WTC11 (cell line): ENCODE results near the gene NEK10. TPM values are rescaled to one million over a fixed set of nuclear protein-coding genes. Genes with fewer than 3 reads are reported as not detected.

Source experiments
- ATAC-seq: fragments of 200-7000 bp; cut with Tn5 transposase; 2 replicates; pipeline ENCODE4 v1.10.0; 2021; ENCODE audit warnings: mild to moderate bottlenecking, moderate library complexity
- CTCF ChIA-PET: fragments of 300-600 bp; sonication (Branson Sonifier 250); formaldehyde crosslinking; loops from one replicate; lab custom pipeline; 2021; ENCODE audit warnings: antibody characterized with exemption; lab: Charles Lee
- POLR2A ChIA-PET: fragments of 350-600 bp; sonication (Branson Sonifier 250); formaldehyde crosslinking; loops from one replicate; lab custom pipeline; 2021; ENCODE audit warnings: antibody characterized with exemption; lab: Charles Lee
- DNase-seq: peaks from one replicate; pipeline ENCODE4 v3.0.0; 2021; ENCODE audit warnings: low spot score
- H3K27ac Mint-ChIP-seq: 2 replicates; pipeline ENCODE4 v1.8.0; 2021; ENCODE audit warnings: mixed read lengths
- H3K27me3 Mint-ChIP-seq: 2 replicates; pipeline ENCODE4 v1.8.0; 2021; ENCODE audit warnings: low read depth, mild to moderate bottlenecking, moderate library complexity, mixed read lengths
- H3K36me3 Mint-ChIP-seq: 2 replicates; pipeline ENCODE4 v1.8.0; 2021; ENCODE audit warnings: mixed read lengths
- H3K4me1 Mint-ChIP-seq: 2 replicates; pipeline ENCODE4 v1.8.0; 2022; ENCODE audit warnings: mixed read lengths
- H3K4me3 Mint-ChIP-seq: 2 replicates; pipeline ENCODE4 v1.8.0; 2021; ENCODE audit warnings: mild to moderate bottlenecking, moderate library complexity, mixed read lengths
- H3K9me3 Mint-ChIP-seq: 2 replicates; pipeline ENCODE4 v1.8.0; 2021; ENCODE audit warnings: mixed read lengths
- ATF6 ChIP-seq: sonication (generic); formaldehyde crosslinking; IDR thresholded peaks from 2 replicates; pipeline ENCODE4 v1.8.1; 2023; ENCODE audit warnings: mild to moderate bottlenecking, missing genetic modification reagents
- ELF4 ChIP-seq: sonication (generic); formaldehyde crosslinking; IDR thresholded peaks from 2 replicates; pipeline ENCODE4 v1.8.1; 2022; ENCODE audit warnings: low read depth, mild to moderate bottlenecking, moderate library complexity, missing genetic modification reagents
- GTF2I ChIP-seq: fragments of 250-450 bp; sonication (Bioruptor Pico); conservative IDR thresholded peaks from 2 replicates; pipeline ENCODE4 v1.4.0; 2021; ENCODE audit warnings: mild to moderate bottlenecking
- MLX ChIP-seq: sonication (generic); formaldehyde crosslinking; IDR thresholded peaks from 2 replicates; pipeline ENCODE4 v1.8.1; 2023; ENCODE audit warnings: mild to moderate bottlenecking, missing genetic modification reagents, moderate library complexity
- NFE2L1 ChIP-seq: sonication (generic); formaldehyde crosslinking; IDR thresholded peaks from 2 replicates; pipeline ENCODE4 v1.8.1; 2023; ENCODE audit warnings: missing genetic modification reagents
- OVOL2 ChIP-seq: fragments of 250-450 bp; sonication (Bioruptor Pico); IDR thresholded peaks from 2 replicates; pipeline ENCODE4 v1.9.0; 2021; ENCODE audit warnings: mild to moderate bottlenecking, borderline replicate concordance
- PRRX2 ChIP-seq: fragments of 250-450 bp; sonication (Bioruptor Pico); IDR thresholded peaks from 2 replicates; pipeline ENCODE4 v1.8.0; 2021; ENCODE audit warnings: mild to moderate bottlenecking
- RELA ChIP-seq: sonication (generic); formaldehyde crosslinking; IDR thresholded peaks from 2 replicates; pipeline ENCODE4 v1.8.1; 2022; ENCODE audit warnings: missing genetic modification reagents, mild to moderate bottlenecking, borderline replicate concordance
- TCF7 ChIP-seq: sonication (generic); formaldehyde crosslinking; IDR thresholded peaks from 2 replicates; pipeline ENCODE4 v1.8.0; 2022; ENCODE audit warnings: mild to moderate bottlenecking, low read depth, missing genetic modification reagents, moderate library complexity
- TEAD1 ChIP-seq: sonication (generic); formaldehyde crosslinking; IDR thresholded peaks from 2 replicates; pipeline ENCODE4 v1.8.0; 2022; ENCODE audit warnings: mild to moderate bottlenecking, missing genetic modification reagents
- TP53 ChIP-seq: sonication (generic); formaldehyde crosslinking; IDR thresholded peaks from 2 replicates; pipeline ENCODE4 v1.8.1; 2023; ENCODE audit warnings: mild to moderate bottlenecking, missing genetic modification reagents
- ZBTB21 ChIP-seq: sonication (generic); formaldehyde crosslinking; IDR thresholded peaks from 2 replicates; pipeline ENCODE4 v1.8.1; 2023; ENCODE audit warnings: mild to moderate bottlenecking, missing genetic modification reagents, borderline replicate concordance
- ZNF281 ChIP-seq: sonication (generic); formaldehyde crosslinking; IDR thresholded peaks from 2 replicates; pipeline ENCODE4 v1.8.0; 2023; ENCODE audit warnings: mild to moderate bottlenecking, missing genetic modification reagents
- ZNF423 ChIP-seq: fragments of 250-450 bp; sonication (Bioruptor Pico); IDR thresholded peaks from 2 replicates; pipeline ENCODE4 v2.1.2; 2022; ENCODE audit warnings: mild to moderate bottlenecking, moderate library complexity
- ZNF671 ChIP-seq: fragments of 250-450 bp; sonication (Bioruptor Pico); IDR thresholded peaks from 2 replicates; pipeline ENCODE4 v1.8.0; 2021; ENCODE audit warnings: mild to moderate bottlenecking
- total RNA-seq: library from RNA; stranded (reverse); gene quantifications from 3 replicates; pipeline ENCODE4 v1.2.3, GENCODE V29; 2021
- TF ChIP-seq, protein P1 (sequence below): sonication (generic); formaldehyde crosslinking; IDR thresholded peaks from 2 replicates; pipeline ENCODE4 v1.8.1; 2023; ENCODE audit warnings: mild to moderate bottlenecking, missing genetic modification reagents
- TF ChIP-seq, protein P2 (sequence below): sonication (generic); formaldehyde crosslinking; IDR thresholded peaks from 2 replicates; pipeline ENCODE4 v1.8.1; 2022; ENCODE audit warnings: mild to moderate bottlenecking, missing genetic modification reagents, moderate library complexity, borderline replicate concordance
- TF ChIP-seq, protein P3 (sequence below): fragments of 250-450 bp; sonication (Bioruptor Pico); IDR thresholded peaks from 2 replicates; pipeline ENCODE4 v1.9.0; 2021; ENCODE audit warnings: mild to moderate bottlenecking
- TF ChIP-seq, protein P4 (sequence below): sonication (generic); formaldehyde crosslinking; IDR thresholded peaks from 2 replicates; pipeline ENCODE4 v1.8.1; 2023; ENCODE audit warnings: mild to moderate bottlenecking, moderate library complexity, missing genetic modification reagents
- TF ChIP-seq, protein P5 (sequence below): sonication (generic); formaldehyde crosslinking; IDR thresholded peaks from 2 replicates; pipeline ENCODE4 v1.8.1; 2022; ENCODE audit warnings: low read depth, missing genetic modification reagents, borderline replicate concordance

Gene NEK10
- total RNA-seq, 1 experiment from 2014 or later: 0.37 TPM

GRCh38 chr3:27224197-27224596 is 145.0 kb downstream of the NEK10 start (continued):
- TF ChIP-seq, protein P1, sequence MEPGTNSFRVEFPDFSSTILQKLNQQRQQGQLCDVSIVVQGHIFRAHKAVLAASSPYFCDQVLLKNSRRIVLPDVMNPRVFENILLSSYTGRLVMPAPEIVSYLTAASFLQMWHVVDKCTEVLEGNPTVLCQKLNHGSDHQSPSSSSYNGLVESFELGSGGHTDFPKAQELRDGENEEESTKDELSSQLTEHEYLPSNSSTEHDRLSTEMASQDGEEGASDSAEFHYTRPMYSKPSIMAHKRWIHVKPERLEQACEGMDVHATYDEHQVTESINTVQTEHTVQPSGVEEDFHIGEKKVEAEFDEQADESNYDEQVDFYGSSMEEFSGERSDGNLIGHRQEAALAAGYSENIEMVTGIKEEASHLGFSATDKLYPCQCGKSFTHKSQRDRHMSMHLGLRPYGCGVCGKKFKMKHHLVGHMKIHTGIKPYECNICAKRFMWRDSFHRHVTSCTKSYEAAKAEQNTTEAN (CRISPR knock-in tag): no peak
- TF ChIP-seq TCF7: no peak
- TF ChIP-seq ATF6 (CRISPR knock-in tag): no peak
- TF ChIP-seq TP53 (CRISPR knock-in tag): no peak
- TF ChIP-seq ELF4 (CRISPR knock-in tag): no peak
- TF ChIP-seq GTF2I (CRISPR knock-in tag): no peak
- no peak for TF ChIP-seq MLX (CRISPR knock-in tag)
- TF ChIP-seq OVOL2 (CRISPR knock-in tag): no peak

DNA sequence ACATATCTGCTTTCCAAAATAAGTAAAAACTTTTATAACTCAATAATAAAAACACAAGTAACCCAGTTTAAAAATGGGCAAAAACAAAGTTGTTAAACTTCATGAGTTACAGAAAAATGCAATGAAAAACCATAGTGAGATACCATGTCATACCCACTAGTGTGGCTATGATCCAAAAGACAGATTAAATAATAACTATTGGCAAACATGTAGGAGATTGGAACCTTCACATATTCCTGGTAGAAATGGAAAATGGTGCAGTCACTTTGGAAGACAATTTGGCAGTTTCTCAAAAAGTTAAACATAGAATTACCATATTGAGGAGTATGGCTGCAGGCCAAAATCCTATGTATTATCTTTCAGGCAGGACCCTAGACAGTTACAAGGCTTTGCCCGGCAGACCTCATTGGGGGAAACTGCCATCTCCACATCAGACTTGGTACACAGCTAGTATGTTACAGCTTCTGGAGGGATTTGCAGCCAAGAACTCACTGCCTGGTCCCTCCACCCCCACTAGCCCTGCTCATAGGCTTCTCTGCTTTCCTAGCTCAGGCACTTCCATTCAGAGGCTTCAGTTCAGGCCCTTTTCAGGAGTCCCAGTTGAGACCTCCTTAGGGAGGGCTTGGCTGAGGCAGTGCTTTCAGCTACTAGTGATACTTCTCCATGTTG is 147.8 kb downstream of the NEK10 start:
- TF ChIP-seq ZNF671 (CRISPR knock-in tag) (no peak), NFE2L1 (no peak), TEAD1 (CRISPR knock-in tag) (no peak), ZNF423 (CRISPR knock-in tag) (no peak)
- TF ChIP-seq, protein P2, sequence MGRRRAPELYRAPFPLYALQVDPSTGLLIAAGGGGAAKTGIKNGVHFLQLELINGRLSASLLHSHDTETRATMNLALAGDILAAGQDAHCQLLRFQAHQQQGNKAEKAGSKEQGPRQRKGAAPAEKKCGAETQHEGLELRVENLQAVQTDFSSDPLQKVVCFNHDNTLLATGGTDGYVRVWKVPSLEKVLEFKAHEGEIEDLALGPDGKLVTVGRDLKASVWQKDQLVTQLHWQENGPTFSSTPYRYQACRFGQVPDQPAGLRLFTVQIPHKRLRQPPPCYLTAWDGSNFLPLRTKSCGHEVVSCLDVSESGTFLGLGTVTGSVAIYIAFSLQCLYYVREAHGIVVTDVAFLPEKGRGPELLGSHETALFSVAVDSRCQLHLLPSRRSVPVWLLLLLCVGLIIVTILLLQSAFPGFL: no peak
- TF ChIP-seq, protein P3, sequence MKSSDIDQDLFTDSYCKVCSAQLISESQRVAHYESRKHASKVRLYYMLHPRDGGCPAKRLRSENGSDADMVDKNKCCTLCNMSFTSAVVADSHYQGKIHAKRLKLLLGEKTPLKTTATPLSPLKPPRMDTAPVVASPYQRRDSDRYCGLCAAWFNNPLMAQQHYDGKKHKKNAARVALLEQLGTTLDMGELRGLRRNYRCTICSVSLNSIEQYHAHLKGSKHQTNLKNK: no peak
- POLR2A ChIA-PET: no interaction called here
- Mint-ChIP-seq H3K9me3 (peaks cover 21% of the 10 kb centered on the region), H3K36me3 (no peaks in the 10 kb centered on the region), H3K27ac (no peak overlapping the region), H3K4me1 (peaks cover 11% of the 10 kb centered on the region), H3K27me3 (no peaks in the 10 kb centered on the region; the same call in 1 of the 2 replicates), H3K4me3 (no peak overlapping the region)
- ATAC-seq (no peak), DNase-seq (no peak)
- CTCF ChIA-PET: interaction anchor here (1.4 kb wide), 1 partner anchor 33 kb away, joined by 3 read pairs; no protein-coding TSS in a partner anchor

- Mint-ChIP-seq H3K4me3 (no peak overlapping the region), H3K36me3 (no peaks in the 10 kb centered on the region), H3K4me1 (peaks cover 11% of the 10 kb centered on the region), H3K27ac (no peak overlapping the region), H3K9me3 (peaks cover 21% of the 10 kb centered on the region), H3K27me3 (no peaks in the 10 kb centered on the region; the same call in 1 of the 2 replicates)
- no peak for DNase-seq
- POLR2A ChIA-PET: no interaction called here
- no peak for ATAC-seq
- CTCF ChIA-PET: no interaction called here
- TF ChIP-seq ZNF281 (CRISPR knock-in tag) (no peak), PRRX2 (CRISPR knock-in tag) (no peak), MLX (CRISPR knock-in tag) (no peak), ELF4 (CRISPR knock-in tag) (no peak), RELA (CRISPR knock-in tag) (no peak), ZBTB21 (CRISPR knock-in tag) (no peak)
- TF ChIP-seq, protein P4, sequence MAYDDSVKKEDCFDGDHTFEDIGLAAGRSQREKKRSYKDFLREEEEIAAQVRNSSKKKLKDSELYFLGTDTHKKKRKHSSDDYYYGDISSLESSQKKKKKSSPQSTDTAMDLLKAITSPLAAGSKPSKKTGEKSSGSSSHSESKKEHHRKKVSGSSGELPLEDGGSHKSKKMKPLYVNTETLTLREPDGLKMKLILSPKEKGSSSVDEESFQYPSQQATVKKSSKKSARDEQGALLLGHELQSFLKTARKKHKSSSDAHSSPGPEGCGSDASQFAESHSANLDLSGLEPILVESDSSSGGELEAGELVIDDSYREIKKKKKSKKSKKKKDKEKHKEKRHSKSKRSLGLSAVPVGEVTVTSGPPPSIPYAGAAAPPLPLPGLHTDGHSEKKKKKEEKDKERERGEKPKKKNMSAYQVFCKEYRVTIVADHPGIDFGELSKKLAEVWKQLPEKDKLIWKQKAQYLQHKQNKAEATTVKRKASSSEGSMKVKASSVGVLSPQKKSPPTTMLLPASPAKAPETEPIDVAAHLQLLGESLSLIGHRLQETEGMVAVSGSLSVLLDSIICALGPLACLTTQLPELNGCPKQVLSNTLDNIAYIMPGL (CRISPR knock-in tag): no peak
- TF ChIP-seq, protein P5, sequence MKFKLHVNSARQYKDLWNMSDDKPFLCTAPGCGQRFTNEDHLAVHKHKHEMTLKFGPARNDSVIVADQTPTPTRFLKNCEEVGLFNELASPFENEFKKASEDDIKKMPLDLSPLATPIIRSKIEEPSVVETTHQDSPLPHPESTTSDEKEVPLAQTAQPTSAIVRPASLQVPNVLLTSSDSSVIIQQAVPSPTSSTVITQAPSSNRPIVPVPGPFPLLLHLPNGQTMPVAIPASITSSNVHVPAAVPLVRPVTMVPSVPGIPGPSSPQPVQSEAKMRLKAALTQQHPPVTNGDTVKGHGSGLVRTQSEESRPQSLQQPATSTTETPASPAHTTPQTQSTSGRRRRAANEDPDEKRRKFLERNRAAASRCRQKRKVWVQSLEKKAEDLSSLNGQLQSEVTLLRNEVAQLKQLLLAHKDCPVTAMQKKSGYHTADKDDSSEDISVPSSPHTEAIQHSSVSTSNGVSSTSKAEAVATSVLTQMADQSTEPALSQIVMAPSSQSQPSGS (CRISPR knock-in tag): no peak
These were observed 149.0 kb downstream of the NEK10 start for GRCh38 chr3:27220166-27220565.
